Amniotic epithelial cell (primary cell): ENCODE results near the gene DOP1B.
"Not testable (repeated sequence)": the region's sequence is repeated elsewhere in the genome, so short reads cannot be mapped to it uniquely, and the experiment has no call there.

Experiments
- DNase-seq: peaks from one replicate; pipeline ENCODE4 v3.0.0-alpha.2; 2010; ENCODE audit warnings: low read depth

Gene DOP1B

GRCh38 chr21:36156815-36157670, at the start of gene DOP1B:
TSS of gene DOP1B (plus strand) at chr21:36156824. CDS start at chr21:36164734, 7,910 bp downstream.
- no peak for DNase-seq

- no peak for DNase-seq
These were observed 46.8 kb upstream of the DOP1B start for GRCh38 chr21:36109868-36110267.

- no peak for DNase-seq
These were observed 45.4 kb upstream of the DOP1B start for GRCh38 chr21:36111238-36111637.

GRCh38 chr21:36113647-36114428, 42.8 kb upstream of the DOP1B start:
- no peak for DNase-seq

GRCh38 chr21:36115138-36115730, 41.4 kb upstream of the DOP1B start:
- DNase-seq = no peak

GRCh38 chr21:36117286-36117741, 39.3 kb upstream of the DOP1B start:
- DNase-seq = no peak

GRCh38 chr21:36120304-36120888, 36.2 kb upstream of the DOP1B start:
- DNase-seq = no peak

GRCh38 chr21:36122977-36123376, 33.6 kb upstream of the DOP1B start:
- DNase-seq = no peak

- no peak for DNase-seq
These were observed 32.2 kb upstream of the DOP1B start for GRCh38 chr21:36124395-36124794.

- DNase-seq = peak; percentile 49
These were observed 31.0 kb upstream of the DOP1B start for GRCh38 chr21:36125512-36126207.

GRCh38 chr21:36126208-36126565, 30.4 kb upstream of the DOP1B start:
- no peak for DNase-seq

- DNase-seq = no peak
These were observed 30.0 kb upstream of the DOP1B start for GRCh38 chr21:36126621-36127110.

- DNase-seq = no peak
These were observed 29.2 kb upstream of the DOP1B start for GRCh38 chr21:36127250-36127904.

- DNase-seq = no peak
These were observed 28.6 kb upstream of the DOP1B start for GRCh38 chr21:36127977-36128376.

GRCh38 chr21:36129219-36129618, 27.4 kb upstream of the DOP1B start:
- DNase-seq = no peak

GRCh38 chr21:36130414-36130762, 26.2 kb upstream of the DOP1B start:
- DNase-seq = not testable (repeated sequence)

- not testable (repeated sequence) for DNase-seq
These were observed 25.8 kb upstream of the DOP1B start for GRCh38 chr21:36130839-36131238.

- DNase-seq = no peak
These were observed 23.9 kb upstream of the DOP1B start for GRCh38 chr21:36132696-36133095.

- DNase-seq = no peak
These were observed 21.7 kb upstream of the DOP1B start, which contains the start of gene CBR3 for GRCh38 chr21:36134803-36135390. TSS of gene CBR3 (plus strand) at chr21:36135079. CDS start at chr21:36135193, 114 bp downstream.

- peak; percentile 66 for DNase-seq
These were observed 21.1 kb upstream of the DOP1B start for GRCh38 chr21:36135391-36136102.
